Gastrocnemius medialis (tissue), 4 donors: Measurements from ENCODE around the gene RAD51B. TPM values are rescaled to one million over a fixed set of nuclear protein-coding genes. Genes with fewer than 3 reads are reported as not detected.

Source experiments
- ATAC-seq, 2 donors: fragments of 150-250 bp; one replicate each; pipeline ENCODE4 v1.9.1; 2016
- DNase-seq, 2 donors: peaks; one replicate each; pipeline ENCODE4 v3.0.0-alpha.2; 2019
- H3K27ac ChIP-seq, 4 donors: fragments of 200-600 bp; sonication (generic); 1 replicate in 1 of 4; 2 replicates in 3 of 4; pipeline ENCODE4 v1.5.1; 2016 to 2018; ENCODE audit warnings: mild to moderate bottlenecking in 2 of 4, moderate library complexity in 1 of 4
- H3K27me3 ChIP-seq, 3 donors: fragments of 200-600 bp; sonication (generic) in 2 of 3; 1 replicate in 1 of 3; 2 replicates in 2 of 3; pipeline versions ENCODE4 v1.5.1 to v1.6.0; 2016 to 2019; ENCODE audit warnings: mild to moderate bottlenecking in 1 of 3, moderate library complexity in 1 of 3
- H3K36me3 ChIP-seq, 2 donors: fragments of 200-600 bp; sonication (generic) in 1 of 2; one replicate each; pipeline ENCODE4 v1.5.1; 2017 to 2018
- H3K4me1 ChIP-seq, 2 donors: fragments of 200-600 bp; sonication (generic) in 1 of 2; one replicate each; pipeline ENCODE4 v1.5.1; 2016 to 2017; ENCODE audit warnings: mild to moderate bottlenecking in 2 of 2
- H3K4me3 ChIP-seq, 4 donors: fragments of 200-600 bp; sonication (generic) in 3 of 4; 1 replicate in 1 of 4; 2 replicates in 3 of 4; pipeline ENCODE4 v1.5.1; 2016 to 2019; ENCODE audit warnings: mild to moderate bottlenecking in 2 of 4
- H3K9me3 ChIP-seq, 3 donors: fragments of 200-600 bp; sonication (generic) in 2 of 3; 1 replicate in 1 of 3; 2 replicates in 2 of 3; pipeline ENCODE4 v1.5.1; 2016 to 2019
- POLR2A ChIP-seq, 2 donors: fragments of 450-650 bp; IDR thresholded peaks; one replicate each; pipeline ENCODE4 v1.6.1; 2017; ENCODE audit warnings: antibody characterized with exemption in 2 of 2, mild to moderate bottlenecking in 2 of 2, moderate library complexity in 2 of 2
- in situ Hi-C, 4 donors: fragments of 200-750 bp; cut with MboI; loops; one replicate each; pipeline versions ENCODE4 v1.15.0 to v1.8.0; 2017; ENCODE audit warnings: low sequenced_read_pairs in 4 of 4
- intact Hi-C: fragments of 100-400 bp; cut with DNase I; formaldehyde crosslinking; loops from one replicate; pipeline ENCODE4 v1.15.1; 2023; ENCODE audit warnings: low total_unique reads
- total RNA-seq, 4 donors: library from RNA; depleted of rRNA; stranded (reverse); fragments of >200 nt; gene quantifications; one replicate each; pipeline versions ENCODE4 v1.1.0 to v1.2.3, GENCODE V29; 2016
- TF ChIP-seq, protein P1 (sequence below), 5 experiments: fragments of 450-650 bp in 3 of 5; fragments of 200-600 bp in 2 of 5; sonication (generic) in 2 of 5; IDR thresholded peaks in 4 of 5; conservative IDR thresholded peaks in 1 of 5; 1 replicate in 4 of 5; 2 replicates in 1 of 5; pipeline ENCODE4 v1.5.1; 2016 to 2019; ENCODE audit warnings: antibody characterized with exemption in 5 of 5, mild to moderate bottlenecking in 3 of 5, moderate library complexity in 3 of 5

RAD51B gene
- total RNA-seq, 4 donors from 2014 or later: 1.6 to 3.3 (median 2.4) TPM

DNA sequence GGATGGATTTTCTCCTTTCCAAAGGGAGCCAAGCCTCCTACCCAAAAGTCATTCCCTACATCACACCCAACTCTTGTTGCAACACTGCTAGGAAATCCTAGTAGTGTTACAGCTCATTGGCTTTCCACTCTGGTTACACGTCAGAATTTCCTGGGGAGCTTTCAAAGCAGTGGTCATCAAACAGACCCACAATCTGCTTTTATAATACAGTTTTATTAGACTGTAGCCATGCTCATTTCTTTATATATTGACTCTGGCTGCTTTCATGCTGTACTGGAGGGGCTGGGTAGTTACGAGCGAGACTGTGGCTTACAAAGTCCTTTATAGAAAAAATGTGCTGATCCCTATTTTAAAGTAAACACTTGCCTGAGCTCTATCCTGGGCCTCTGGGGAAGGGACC, 37.5 kb upstream of the RAD51B start:
- in situ Hi-C loops: no loop called here
- DNase-seq (no peak), ATAC-seq (no peak)
- TF ChIP-seq, protein P1, sequence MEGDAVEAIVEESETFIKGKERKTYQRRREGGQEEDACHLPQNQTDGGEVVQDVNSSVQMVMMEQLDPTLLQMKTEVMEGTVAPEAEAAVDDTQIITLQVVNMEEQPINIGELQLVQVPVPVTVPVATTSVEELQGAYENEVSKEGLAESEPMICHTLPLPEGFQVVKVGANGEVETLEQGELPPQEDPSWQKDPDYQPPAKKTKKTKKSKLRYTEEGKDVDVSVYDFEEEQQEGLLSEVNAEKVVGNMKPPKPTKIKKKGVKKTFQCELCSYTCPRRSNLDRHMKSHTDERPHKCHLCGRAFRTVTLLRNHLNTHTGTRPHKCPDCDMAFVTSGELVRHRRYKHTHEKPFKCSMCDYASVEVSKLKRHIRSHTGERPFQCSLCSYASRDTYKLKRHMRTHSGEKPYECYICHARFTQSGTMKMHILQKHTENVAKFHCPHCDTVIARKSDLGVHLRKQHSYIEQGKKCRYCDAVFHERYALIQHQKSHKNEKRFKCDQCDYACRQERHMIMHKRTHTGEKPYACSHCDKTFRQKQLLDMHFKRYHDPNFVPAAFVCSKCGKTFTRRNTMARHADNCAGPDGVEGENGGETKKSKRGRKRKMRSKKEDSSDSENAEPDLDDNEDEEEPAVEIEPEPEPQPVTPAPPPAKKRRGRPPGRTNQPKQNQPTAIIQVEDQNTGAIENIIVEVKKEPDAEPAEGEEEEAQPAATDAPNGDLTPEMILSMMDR (IDR thresholded peaks at IDR 0.05 in 4 of 5, conservative IDR thresholded peaks at IDR 0.05 in 1 of 5): no peak
- no peak for TF ChIP-seq POLR2A (IDR thresholded peaks at IDR 0.05)
- H3K36me3 ChIP-seq: peaks cover 6 to 70% of the 10 kb centered on the region in 2 donors
- no peak overlapping the region for H3K4me3 ChIP-seq
- peak overlapping the region in 1 of 4 donors; percentile 2 for H3K27ac ChIP-seq
- H3K4me1 ChIP-seq: peaks cover 20 to 44% of the 10 kb centered on the region in 2 donors
- intact Hi-C loops: no loop called here
- H3K9me3 ChIP-seq: no peaks in the 10 kb centered on the region
- H3K27me3 ChIP-seq: no peaks in the 10 kb centered on the region

DNA sequence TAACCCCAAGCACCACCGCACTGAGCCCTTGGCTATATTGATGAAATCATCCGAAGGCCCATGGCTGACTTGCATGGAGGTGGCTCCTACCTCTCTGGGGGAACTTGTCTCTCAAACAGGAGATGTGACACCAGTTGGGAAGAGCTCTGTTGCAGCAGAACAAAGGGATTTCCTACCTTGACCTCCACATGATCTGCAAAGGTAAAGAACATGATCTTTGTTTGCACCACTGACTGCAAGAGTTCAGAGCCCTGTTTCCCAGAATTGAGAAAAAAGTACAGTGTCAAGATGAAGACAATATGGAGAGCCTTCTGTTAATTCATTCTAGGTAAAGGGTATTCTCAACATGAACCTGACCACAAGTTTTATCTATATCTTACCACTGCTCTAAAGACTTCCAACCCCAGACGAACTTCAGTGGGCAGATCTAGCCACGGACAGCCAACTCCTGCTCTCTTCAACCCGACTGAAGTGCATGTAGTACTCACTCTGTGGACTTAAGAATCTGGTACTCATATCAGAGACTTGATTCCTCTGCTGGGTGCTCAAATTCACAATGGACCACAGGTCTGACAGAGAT, 35.2 kb upstream of the RAD51B start:
- Histone ChIP-seq H3K9me3 (no peaks in the 10 kb centered on the region), H3K4me1 (peaks cover 20 to 40% of the 10 kb centered on the region in 2 donors), H3K27me3 (no peaks in the 10 kb centered on the region), H3K36me3 (peaks cover 0 to 67% of the 10 kb centered on the region in 2 donors), H3K27ac (peak overlapping the region; percentile 70 to 82 (median 81)), H3K4me3 (no peak overlapping the region)
- intact Hi-C loops (no loop called here), in situ Hi-C loops (no loop called here)
- no peak for ATAC-seq
- TF ChIP-seq, protein P1 (IDR thresholded peaks at IDR 0.05 in 4 of 5, conservative IDR thresholded peaks at IDR 0.05 in 1 of 5): no peak
- TF ChIP-seq POLR2A (IDR thresholded peaks at IDR 0.05): no peak
- no peak for DNase-seq

DNA sequence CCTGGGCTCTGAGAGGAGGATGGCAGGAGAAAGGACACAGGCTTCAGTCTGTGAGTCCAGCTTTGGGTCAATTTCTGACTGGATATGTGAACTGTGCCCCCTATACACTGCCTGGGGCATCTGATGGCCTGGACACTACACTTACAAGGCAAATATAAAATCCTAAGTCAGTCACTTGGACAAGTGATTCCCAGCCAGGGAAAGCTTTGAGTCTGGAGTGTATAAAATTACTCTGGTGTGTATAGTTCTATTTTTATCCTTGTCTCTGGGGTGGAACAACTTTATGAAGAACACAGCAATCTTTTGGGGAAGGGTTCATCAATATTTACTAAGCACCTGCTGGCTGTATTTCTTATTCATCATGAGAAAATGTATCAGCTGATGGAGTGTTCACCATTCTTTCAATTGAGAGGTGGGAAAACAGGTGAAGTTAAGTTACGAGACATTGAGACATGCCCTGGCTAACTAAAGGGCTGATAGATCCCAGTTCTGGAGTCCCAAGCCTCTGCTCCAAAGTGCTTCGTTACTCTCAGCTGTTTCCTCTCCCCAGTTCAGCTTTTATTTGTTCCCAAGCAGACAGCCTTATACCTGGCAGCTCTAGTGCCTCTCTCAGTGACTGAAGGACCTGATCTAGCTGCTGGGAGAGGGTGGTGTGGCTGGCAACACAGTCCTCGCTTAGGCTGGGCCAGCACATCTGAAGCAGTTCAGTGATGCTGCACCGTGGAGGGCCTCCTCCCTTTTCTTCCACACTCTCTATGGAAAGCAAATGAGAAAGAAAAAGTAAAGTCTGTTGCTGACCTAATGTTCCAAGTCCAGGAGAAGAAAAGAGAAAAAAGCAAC, 34.1 kb upstream of the RAD51B start:
- H3K36me3 ChIP-seq: peaks cover 0 to 69% of the 10 kb centered on the region in 2 donors
- in situ Hi-C loops (no loop called here), intact Hi-C loops (no loop called here)
- no peak overlapping the region for H3K4me3 ChIP-seq
- TF ChIP-seq, protein P1 (IDR thresholded peaks at IDR 0.05 in 4 of 5, conservative IDR thresholded peaks at IDR 0.05 in 1 of 5): no peak
- no peak for TF ChIP-seq POLR2A (IDR thresholded peaks at IDR 0.05)
- H3K27me3 ChIP-seq: no peaks in the 10 kb centered on the region
- peaks cover 20 to 40% of the 10 kb centered on the region in 2 donors for H3K4me1 ChIP-seq
- ATAC-seq (peak; percentile 91 to 94), DNase-seq (no peak)
- H3K9me3 ChIP-seq: no peaks in the 10 kb centered on the region
- H3K27ac ChIP-seq: peak overlapping the region; percentile 70 to 82 (median 81)

DNA sequence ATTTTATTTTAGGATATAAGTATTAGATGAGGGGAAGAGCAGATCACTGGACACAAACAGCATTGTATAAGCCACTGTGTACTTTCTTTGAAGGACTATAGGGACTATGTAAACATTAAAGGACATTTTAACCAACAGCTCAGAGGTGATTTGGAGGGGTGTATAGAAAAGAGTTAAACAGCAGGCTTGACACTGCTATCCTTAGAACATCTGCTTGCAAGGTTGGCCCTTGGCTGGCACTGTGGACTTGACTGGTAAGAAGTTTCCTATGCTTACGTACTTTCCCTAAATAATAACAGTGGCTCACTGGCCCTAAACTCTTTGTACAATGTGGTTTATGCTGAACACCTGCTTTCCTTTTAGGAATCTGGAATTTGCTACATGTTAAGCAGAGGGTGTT, 31.9 kb upstream of the RAD51B start:
- TF ChIP-seq, protein P1 (IDR thresholded peaks at IDR 0.05 in 4 of 5, conservative IDR thresholded peaks at IDR 0.05 in 1 of 5): no peak
- no peak for TF ChIP-seq POLR2A (IDR thresholded peaks at IDR 0.05)
- in situ Hi-C loops (no loop called here), intact Hi-C loops (no loop called here)
- H3K27me3 ChIP-seq: no peaks in the 10 kb centered on the region
- ATAC-seq (no peak), DNase-seq (no peak)
- H3K4me1 ChIP-seq: peaks cover 20 to 33% of the 10 kb centered on the region in 2 donors
- no peak overlapping the region for H3K4me3 ChIP-seq
- peaks cover 0 to 74% of the 10 kb centered on the region in 2 donors for H3K36me3 ChIP-seq
- H3K9me3 ChIP-seq: no peaks in the 10 kb centered on the region
- peak overlapping the region in 2 of 4 donors; percentile 0 to 54 for H3K27ac ChIP-seq
